Epidermal melanocyte (primary cell): ENCODE data around the gene GALNTL6.

Experiments used
- DNase-seq: peaks from one replicate; pipeline ENCODE4 v3.0.0; 2011; ENCODE audit warnings: low spot score; ENCODE audit not compliant: insufficient read length

The GALNTL6 gene

DNA sequence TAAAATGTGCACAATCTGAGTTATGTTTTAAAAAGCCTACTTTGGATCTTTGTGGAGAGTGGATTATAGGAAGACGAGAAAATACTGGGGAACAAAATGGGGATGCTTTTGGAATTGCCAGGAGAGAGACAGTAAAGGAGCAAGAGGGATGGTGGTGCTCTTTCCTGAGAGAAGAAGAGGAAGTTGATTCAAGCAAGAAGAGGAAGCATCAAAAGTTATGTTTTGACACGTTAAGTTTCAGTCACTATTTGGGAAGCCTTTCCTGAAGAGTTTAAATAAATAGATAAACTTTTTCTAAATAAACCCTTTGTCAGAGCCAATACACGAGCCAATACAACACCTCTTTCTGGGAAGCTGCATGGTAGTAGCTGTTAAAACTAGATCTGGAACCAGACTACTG is 394.1 kb downstream of the GALNTL6 start:
- no peak for DNase-seq

GRCh38 chr4:172207886-172208285 is 394.7 kb downstream of the GALNTL6 start:
- no peak for DNase-seq

DNA sequence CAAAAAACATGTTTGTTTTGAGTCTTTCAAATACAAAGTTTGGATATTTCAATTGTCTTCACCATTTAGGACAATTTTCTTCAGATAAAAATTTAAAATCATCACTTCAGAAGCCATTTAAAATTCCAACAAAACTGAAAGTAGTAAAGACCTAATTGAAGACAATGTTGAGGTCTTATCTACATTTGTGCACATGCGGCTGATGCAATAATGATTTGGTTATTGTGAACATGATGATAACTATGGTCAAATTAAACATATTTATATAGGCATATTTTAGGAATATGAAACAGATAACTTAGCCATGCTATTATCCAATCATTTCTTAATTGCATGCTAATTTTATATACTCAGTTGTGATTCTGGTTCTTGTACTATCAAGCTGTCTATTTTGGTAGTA is 407.5 kb downstream of the GALNTL6 start:
- DNase-seq: no peak

DNA sequence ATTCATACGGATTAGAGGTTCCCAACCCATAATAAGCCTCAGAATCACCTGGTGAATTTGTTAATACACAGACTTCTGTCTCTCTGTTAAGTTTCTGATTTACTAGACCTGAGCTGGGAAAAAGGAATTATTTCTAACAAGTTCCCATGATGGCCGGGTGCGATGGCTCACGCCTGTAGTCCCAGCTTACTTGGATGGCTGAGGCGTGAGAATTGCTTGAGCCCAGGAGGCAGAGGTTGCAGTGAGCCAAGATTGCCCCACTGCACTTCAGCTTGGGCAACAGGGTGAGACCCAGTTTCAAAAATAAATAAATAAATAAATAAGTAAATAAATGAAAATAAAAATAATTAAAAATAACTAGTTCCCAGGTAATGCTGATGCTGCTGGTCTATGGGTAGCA is 412.3 kb downstream of the GALNTL6 start:
- DNase-seq: no peak

DNA sequence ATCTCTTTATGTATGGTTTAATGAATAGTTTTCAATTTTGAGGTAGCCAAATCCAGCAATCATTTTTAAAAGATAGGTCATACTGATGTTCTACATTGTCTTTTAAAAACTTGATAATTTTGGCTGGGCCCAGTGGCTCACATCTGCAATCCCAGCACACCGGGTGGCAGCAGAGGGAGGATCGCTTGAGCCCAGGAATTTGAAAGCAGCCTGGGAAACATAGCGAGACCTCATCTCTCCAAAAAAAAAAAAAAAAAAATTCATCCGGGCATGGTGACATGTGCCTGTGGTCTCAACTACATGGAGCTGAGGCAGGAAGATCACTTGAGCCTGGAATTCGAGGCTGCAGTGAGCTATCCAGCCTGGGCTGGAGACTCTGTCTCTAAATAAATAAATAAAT is 419.8 kb downstream of the GALNTL6 start:
- DNase-seq: no peak

- no peak for DNase-seq
Observed at GRCh38 chr4:172243551-172243950, 430.3 kb downstream of the GALNTL6 start.

- DNase-seq: no peak
Observed at GRCh38 chr4:172245516-172245915, 432.3 kb downstream of the GALNTL6 start.

GRCh38 chr4:172253409-172253808 is 440.2 kb downstream of the GALNTL6 start:
- no peak for DNase-seq

DNA sequence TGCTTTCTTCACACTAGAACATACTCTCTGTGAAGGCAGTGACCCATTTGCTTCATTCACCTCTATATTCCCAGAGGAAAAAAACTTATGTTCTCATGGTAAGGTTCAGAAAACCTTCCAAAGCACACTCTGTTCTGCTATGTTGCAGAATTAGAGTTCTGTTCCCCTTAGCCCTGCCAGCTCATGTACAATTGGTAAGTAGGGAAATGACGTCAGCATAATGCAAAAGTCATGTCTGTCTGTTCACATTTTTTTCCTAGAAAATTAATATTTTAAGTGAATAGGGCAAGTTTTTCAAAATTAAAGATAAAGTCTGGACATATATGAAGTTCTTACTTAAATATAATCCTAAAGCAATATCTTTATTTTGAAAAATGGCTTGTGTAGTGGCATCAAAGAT is 443.6 kb downstream of the GALNTL6 start:
- no peak for DNase-seq

- no peak for DNase-seq
Observed at GRCh38 chr4:172270397-172270796, 457.2 kb downstream of the GALNTL6 start.

- DNase-seq: no peak
Observed at GRCh38 chr4:172287117-172287516, 473.9 kb downstream of the GALNTL6 start.

GRCh38 chr4:172305698-172306097 is 492.5 kb downstream of the GALNTL6 start:
- DNase-seq: no peak

- DNase-seq: no peak
Observed at GRCh38 chr4:172308078-172308477, 494.9 kb downstream of the GALNTL6 start.

DNA sequence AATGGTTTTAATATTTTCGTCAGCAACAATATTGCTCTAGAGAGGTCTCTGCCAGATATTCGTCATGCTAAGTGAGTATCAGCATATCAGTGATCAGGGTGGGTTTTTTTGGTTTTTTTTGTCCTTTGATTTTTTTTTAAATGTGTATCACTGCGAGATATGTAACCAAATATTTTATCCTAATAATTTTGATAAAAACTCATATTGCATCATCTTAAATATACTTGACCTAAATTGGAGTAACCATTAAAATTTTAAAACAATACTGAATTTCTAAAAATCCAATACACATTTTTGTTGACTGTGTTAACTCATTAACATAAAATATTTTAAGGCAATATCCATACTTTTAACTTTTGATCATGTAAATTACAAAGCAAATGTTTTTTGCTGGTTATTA is 498.5 kb downstream of the GALNTL6 start:
- DNase-seq: no peak

DNA sequence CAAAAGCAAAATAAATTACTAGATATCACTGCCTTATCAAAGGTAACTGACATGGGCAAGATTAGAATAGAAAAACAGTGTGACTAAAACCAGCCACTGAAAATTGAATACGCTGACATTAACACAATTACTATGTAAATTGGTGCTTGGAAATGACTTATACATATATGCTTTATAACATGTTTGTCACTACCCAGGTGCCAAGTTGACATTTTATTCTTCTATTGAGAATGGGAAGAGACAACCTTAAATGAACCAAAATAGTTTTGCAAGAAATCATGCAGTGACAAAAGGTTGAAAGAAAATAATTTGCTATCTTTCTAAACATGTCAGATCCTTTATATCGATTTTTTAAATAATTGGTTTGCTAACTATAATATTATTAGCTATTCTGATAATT is 510.1 kb downstream of the GALNTL6 start:
- no peak for DNase-seq

- DNase-seq: no peak
Observed at GRCh38 chr4:172344308-172344938, 531.2 kb downstream of the GALNTL6 start.

DNA sequence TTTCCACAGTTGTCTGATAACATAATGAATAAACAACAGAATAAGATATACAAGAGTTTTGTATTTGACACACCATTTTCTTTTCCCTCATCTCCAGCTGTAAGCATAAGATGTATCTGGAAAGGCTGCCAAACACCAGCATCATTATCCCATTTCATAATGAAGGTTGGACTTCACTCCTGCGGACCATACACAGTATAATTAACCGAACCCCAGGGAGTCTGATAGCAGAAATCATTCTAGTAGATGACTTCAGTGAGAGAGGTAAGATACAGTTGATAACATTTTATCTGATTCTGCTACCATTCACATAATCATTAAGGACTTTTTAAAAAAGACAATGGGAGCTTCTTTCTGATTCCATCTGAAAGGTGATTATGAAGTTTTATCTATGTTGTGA is 535.2 kb downstream of the GALNTL6 start:
- DNase-seq: no peak

- DNase-seq: no peak
Observed at GRCh38 chr4:172352356-172352755, 539.2 kb downstream of the GALNTL6 start.

GRCh38 chr4:172356016-172356415 is 542.8 kb downstream of the GALNTL6 start:
- peak; percentile 34 for DNase-seq

DNA sequence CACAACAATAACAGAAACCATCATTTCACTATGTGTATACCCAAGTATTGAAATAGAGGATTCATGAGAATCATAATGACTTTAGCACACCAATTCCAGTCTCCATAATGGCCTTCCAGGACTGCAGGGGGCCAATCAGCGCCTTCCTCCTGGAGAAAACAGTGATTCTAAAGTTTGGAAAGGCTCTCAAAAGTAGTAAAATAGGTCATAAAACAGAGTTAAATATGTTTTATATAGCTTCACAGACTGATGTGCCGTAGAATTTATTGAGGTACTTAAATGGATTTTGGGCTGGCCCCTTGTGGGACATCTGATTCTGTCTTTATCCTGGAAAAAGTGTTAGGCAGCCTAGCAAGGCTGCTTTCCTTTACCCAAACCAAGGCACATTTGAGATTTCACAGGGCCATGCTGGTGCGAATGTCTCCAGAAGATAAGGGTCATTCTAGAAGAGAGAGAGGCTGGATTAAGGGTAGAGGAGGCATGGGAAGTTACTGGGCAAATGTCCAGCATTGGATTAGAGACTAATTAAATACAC is 543.9 kb downstream of the GALNTL6 start:
- DNase-seq: no peak

GRCh38 chr4:172362569-172362968 is 549.4 kb downstream of the GALNTL6 start:
- no peak for DNase-seq

DNA sequence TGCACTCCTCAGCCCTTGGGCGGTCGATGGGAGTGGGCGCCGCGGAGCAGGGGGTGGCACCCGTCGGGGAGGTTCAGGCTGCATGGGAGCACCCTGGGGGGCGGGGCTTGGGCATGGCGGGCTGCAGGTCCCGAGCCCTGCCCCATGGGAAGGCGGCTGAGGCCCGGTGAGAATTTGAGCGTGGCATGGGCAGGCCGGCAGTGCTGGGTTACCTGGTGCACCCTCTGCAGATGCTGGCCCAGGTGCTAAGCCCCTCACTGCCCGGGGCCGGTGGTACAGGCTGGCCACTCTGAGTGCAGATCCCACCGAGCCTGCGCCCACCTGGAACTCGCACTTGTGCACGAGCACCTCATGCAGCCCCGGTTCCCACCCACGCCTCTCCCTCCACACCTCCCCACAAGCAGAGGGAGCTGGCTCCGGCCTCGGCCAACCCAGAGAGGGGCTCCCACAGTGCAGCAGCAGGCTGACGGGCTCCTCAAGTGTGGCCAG is 556.3 kb downstream of the GALNTL6 start:
- DNase-seq: no peak

DNA sequence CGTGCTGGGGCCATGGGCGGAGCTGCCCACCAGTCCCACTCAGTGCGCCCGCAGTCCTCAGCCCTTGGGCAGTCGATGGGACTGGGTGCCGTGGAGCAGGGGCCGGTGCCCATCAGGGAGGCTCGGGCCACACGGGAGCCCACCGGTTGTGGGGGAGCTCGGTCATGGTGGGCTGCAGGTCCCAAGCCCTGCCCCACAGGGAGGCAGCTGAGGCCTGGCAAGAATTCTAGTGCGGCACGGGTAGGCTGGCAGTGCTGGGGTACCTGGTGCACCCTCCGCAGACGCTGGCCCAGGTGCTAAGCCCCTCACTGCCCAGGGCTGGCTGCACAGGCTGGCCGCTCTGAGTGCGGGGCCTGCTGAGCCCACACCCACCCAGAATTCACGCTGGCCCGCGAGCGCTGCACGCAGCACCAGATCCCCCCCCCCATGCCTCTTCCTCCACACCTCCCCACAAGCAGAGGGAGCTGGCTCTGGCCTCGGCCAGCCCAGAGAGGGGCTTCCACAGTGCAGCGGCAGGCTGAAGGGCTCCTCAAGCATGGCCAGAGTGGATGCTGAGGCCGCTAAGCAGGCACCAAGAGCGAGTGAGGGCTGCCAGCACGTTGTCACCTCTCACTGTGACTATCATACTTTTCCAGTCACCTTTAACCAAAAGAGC is 564.4 kb downstream of the GALNTL6 start:
- DNase-seq: no peak
